Measurements from ENCODE around the gene FFAR2.

- TF ChIP-seq CTCF (IDR thresholded peaks at IDR 0.05) = no peak
- TF ChIP-seq POLR2A (IDR thresholded peaks at IDR 0.05) = no peak
Observed at GRCh38 chr19:35493971-35494370, 45.9 kb downstream of the FFAR2 start.
